Thoracic aorta (tissue), 2 donors: ENCODE results near the gene KLHDC1. TPM values are rescaled to one million over a fixed set of nuclear protein-coding genes. Genes with fewer than 3 reads are reported as not detected.
"Not testable (repeated sequence)": the region's sequence is repeated elsewhere in the genome, so short reads cannot be mapped to it uniquely, and the experiment has no call there.

Experiments
- ATAC-seq: fragments of 150-250 bp; one replicate; pipeline ENCODE4 v1.8.0; 2017; ENCODE audit warnings: low read depth; ENCODE audit not compliant: insufficient number of reproducible peaks, low FRiP score
- DNase-seq: peaks from one replicate; pipeline ENCODE4 v3.0.0-alpha.2; 2020; ENCODE audit warnings: low spot score
- H3K27ac ChIP-seq, 2 donors: fragments of 200-600 bp; sonication (generic); 1 replicate in 1 of 2; 2 replicates in 1 of 2; pipeline ENCODE4 v1.5.1; 2016; ENCODE audit warnings: mild to moderate bottlenecking in 2 of 2, moderate library complexity in 2 of 2
- H3K27me3 ChIP-seq: fragments of 200-600 bp; sonication (generic); replicated peaks from 2 replicates; pipeline ENCODE4 v1.6.0; 2016; ENCODE audit warnings: mild to moderate bottlenecking; ENCODE audit not compliant: insufficient read depth
- H3K36me3 ChIP-seq: fragments of 200-600 bp; sonication (generic); one replicate; pipeline ENCODE4 v1.5.1; 2016
- H3K4me1 ChIP-seq, 2 donors: fragments of 200-600 bp; sonication (generic); 1 replicate in 1 of 2; 2 replicates in 1 of 2; pipeline versions ENCODE4 v1.5.1 to v1.6.0; 2016; ENCODE audit warnings: low read depth in 2 of 2, mild to moderate bottlenecking in 1 of 2; ENCODE audit not compliant: control insufficient read depth in 1 of 2
- H3K4me3 ChIP-seq: fragments of 200-600 bp; sonication (generic); 2 replicates; pipeline ENCODE4 v1.5.1; 2016; ENCODE audit warnings: mild to moderate bottlenecking
- H3K9me3 ChIP-seq: fragments of 200-600 bp; sonication (generic); 2 replicates; pipeline ENCODE4 v1.5.1; 2016
- total RNA-seq, 2 donors: library from RNA; depleted of rRNA; stranded (reverse); fragments of >200 nt; gene quantifications; one replicate each; pipeline versions ENCODE4 v1.1.0 to v1.2.3, GENCODE V29; 2016
- TF ChIP-seq, protein P1 (sequence below): fragments of 200-600 bp; sonication (generic); IDR thresholded peaks from one replicate; pipeline ENCODE4 v1.5.1; 2019; ENCODE audit warnings: antibody characterized with exemption

The KLHDC1 gene, protein sequence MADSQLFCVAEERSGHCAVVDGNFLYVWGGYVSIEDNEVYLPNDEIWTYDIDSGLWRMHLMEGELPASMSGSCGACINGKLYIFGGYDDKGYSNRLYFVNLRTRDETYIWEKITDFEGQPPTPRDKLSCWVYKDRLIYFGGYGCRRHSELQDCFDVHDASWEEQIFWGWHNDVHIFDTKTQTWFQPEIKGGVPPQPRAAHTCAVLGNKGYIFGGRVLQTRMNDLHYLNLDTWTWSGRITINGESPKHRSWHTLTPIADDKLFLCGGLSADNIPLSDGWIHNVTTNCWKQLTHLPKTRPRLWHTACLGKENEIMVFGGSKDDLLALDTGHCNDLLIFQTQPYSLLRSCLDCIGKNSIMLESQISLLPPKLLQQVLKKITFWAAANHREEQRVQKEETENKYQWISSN
- total RNA-seq: 10 to 100 TPM; 10.8 to 11.4 TPM

DNA sequence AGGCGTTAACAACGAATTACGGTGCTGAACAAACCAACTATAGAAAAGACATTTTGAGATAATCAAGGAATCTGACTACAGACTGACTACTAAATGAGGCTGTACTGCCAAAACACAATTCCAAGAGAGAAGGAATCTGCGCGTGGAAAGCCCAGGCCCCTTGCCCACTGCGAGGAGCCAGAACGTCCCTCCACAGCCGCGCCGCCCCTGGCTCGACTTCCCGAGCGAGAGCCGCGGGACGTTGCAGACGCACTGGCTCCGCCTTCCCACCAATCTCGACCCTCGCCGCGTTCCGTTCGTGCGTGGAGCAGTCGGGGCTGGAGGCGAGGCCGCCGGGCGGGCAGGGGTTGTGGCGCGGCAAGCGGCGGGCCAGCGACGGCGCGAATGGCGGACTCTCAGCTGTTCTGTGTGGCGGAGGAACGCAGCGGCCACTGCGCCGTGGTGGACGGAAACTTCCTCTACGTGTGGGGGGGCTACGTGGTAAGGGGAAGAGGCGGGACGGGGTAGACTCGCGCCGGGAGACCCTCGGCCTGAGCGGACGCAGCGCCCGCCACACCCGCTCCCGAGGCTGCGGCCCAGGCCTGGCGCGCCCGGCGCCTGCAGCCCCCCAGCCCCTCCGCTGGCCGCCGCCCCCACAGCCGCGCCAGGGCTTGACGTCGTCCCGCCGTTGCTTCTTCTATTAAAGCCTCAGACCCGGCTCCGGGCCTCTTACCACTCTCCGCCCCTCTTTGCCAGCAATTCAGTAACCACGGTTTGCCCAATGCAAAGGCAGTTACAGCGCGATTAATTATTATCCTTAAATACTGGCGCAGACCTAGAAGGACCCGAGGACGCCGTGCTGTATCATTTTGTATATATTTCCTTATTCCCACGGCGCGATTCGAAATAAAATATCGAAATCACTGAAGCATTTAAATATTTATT is at the start of gene KLHDC1:
TSS of gene KLHDC1 (plus strand) at position 310 of the 924 bp plus-strand sequence. CDS start at position 385, 75 bp downstream.
- peaks cover 11 to 19% of the 10 kb centered on the region in 2 donors for H3K4me1 ChIP-seq
- no peaks in the 10 kb centered on the region for H3K9me3 ChIP-seq
- peak within 1 kb of the TSS; percentile 89 for H3K4me3 ChIP-seq
- no peaks in the 10 kb centered on the region for H3K27me3 ChIP-seq
- ATAC-seq (peak; percentile 88), DNase-seq (peak; percentile 52)
- H3K36me3 ChIP-seq: no peaks in the 10 kb centered on the region
- peak within 1 kb of the TSS; percentile 92 for H3K27ac ChIP-seq
- TF ChIP-seq, protein P1, sequence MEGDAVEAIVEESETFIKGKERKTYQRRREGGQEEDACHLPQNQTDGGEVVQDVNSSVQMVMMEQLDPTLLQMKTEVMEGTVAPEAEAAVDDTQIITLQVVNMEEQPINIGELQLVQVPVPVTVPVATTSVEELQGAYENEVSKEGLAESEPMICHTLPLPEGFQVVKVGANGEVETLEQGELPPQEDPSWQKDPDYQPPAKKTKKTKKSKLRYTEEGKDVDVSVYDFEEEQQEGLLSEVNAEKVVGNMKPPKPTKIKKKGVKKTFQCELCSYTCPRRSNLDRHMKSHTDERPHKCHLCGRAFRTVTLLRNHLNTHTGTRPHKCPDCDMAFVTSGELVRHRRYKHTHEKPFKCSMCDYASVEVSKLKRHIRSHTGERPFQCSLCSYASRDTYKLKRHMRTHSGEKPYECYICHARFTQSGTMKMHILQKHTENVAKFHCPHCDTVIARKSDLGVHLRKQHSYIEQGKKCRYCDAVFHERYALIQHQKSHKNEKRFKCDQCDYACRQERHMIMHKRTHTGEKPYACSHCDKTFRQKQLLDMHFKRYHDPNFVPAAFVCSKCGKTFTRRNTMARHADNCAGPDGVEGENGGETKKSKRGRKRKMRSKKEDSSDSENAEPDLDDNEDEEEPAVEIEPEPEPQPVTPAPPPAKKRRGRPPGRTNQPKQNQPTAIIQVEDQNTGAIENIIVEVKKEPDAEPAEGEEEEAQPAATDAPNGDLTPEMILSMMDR: no peak

DNA sequence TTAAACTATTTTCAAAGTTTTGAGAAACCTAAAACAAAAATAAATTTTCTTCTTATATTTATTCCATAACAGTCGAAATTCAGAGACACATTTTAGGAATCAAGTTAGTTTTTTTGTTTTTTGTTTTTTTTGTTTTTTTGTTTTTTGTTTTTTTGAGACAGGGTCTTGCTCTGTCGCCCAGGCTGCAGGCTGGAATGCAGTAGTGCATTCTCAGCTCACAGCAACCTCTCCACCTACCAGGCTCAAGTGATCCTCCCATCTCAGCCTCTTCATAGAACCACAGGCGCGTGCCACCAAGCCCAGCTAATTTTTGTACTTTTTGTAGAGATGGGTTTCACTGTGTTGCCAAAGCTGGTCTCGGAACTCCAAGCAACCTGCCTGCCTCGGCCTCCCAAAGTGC is 39.4 kb upstream of the KLHDC1 start:
- Histone ChIP-seq H3K9me3 (no peaks in the 10 kb centered on the region), H3K27me3 (no peaks in the 10 kb centered on the region), H3K36me3 (no peaks in the 10 kb centered on the region), H3K4me1 (no peaks in the 10 kb centered on the region), H3K27ac (no peak overlapping the region), H3K4me3 (no peak overlapping the region)
- no peak for ATAC-seq
- TF ChIP-seq, protein P1: no peak
- DNase-seq: no peak

GRCh38 chr14:49654511-49654910 is 38.4 kb upstream of the KLHDC1 start:
- Histone ChIP-seq H3K36me3 (no peaks in the 10 kb centered on the region), H3K4me3 (no peak overlapping the region), H3K9me3 (no peaks in the 10 kb centered on the region), H3K4me1 (no peaks in the 10 kb centered on the region), H3K27me3 (no peaks in the 10 kb centered on the region), H3K27ac (no peak overlapping the region)
- TF ChIP-seq, protein P1: no peak
- ATAC-seq (no peak), DNase-seq (no peak)

- not testable (repeated sequence) for H3K9me3 ChIP-seq, ATAC-seq, H3K27ac ChIP-seq, H3K4me3 ChIP-seq, H3K36me3 ChIP-seq, DNase-seq, H3K27me3 ChIP-seq, H3K4me1 ChIP-seq
These were observed 35.4 kb upstream of the KLHDC1 start for GRCh38 chr14:49657500-49657899.

DNA sequence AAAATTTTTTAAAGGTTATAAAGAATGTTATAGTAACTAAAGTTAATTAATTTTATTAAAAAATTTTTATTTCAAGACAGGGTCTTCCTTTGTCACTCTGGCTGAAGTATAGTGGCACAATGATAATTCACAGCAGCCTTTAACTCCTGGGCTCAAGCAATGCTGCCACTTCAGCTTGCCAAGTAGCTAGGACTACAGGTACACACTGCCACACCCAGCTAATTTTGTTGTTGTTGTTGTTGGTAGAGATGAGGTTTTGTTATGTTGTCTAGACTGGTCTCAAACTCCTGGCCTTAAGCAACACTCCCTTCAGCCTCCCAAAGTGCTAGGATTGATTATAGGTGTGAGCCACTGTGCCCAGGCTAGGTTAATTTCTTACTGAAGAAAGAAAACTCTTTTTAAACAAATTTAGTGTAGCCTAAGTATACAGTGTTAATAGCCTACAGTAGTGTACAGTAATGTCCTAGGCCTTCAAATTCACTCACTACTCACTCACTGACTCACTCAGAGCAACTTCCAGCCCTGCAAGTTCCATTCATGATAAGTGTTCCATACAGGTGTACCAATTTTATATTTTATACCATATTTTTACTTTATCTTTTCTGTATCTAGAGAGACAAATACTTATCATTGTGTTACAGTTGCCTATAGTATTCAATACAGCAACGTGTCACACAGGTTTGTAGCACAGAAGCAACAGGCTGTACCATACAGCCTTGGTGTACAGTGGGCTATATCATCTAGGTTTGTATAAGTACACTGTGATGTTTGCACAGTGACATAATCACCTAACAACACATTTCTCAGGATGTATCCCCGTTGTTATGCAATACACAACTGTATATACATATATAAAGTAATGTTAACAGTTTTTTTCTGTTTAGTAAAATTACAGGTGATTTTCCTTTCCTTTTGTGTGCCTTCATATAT is 33.1 kb upstream of the KLHDC1 start:
- H3K4me1 ChIP-seq: no peaks in the 10 kb centered on the region
- TF ChIP-seq, protein P1: no peak
- no peaks in the 10 kb centered on the region for H3K27me3 ChIP-seq
- no peak for DNase-seq
- no peaks in the 10 kb centered on the region for H3K36me3 ChIP-seq
- H3K27ac ChIP-seq: no peak overlapping the region
- ATAC-seq: no peak
- no peaks in the 10 kb centered on the region for H3K9me3 ChIP-seq
- H3K4me3 ChIP-seq: no peak overlapping the region
